NCI-H748 (cell line): ENCODE measurements around the gene MTHFD2.

ENCODE experiments used
- DNase-seq: peaks from one replicate; lab custom pipeline; 2025; ENCODE audit not compliant: unreplicated experiment; lab: John Stamatoyannopoulos, UW

MTHFD2 gene

GRCh38 chr2:74260495-74260894 is 62.1 kb downstream of the MTHFD2 start:
- no peak for DNase-seq

GRCh38 chr2:74261204-74261864 is 62.9 kb downstream of the MTHFD2 start:
- DNase-seq: peak; percentile 21

- no peak for DNase-seq
Observed at GRCh38 chr2:74262681-74263080, 64.3 kb downstream of the MTHFD2 start.

GRCh38 chr2:74264281-74264680 is 65.9 kb downstream of the MTHFD2 start:
- no peak for DNase-seq

- DNase-seq: peak; percentile 89
Observed at GRCh38 chr2:74267068-74267467, 68.7 kb downstream of the MTHFD2 start.
